GM23338 (cell line): ENCODE results near the gene KRT3. TPM values are rescaled to one million over a fixed set of nuclear protein-coding genes. Genes with fewer than 3 reads are reported as not detected.

Source experiments
- ATAC-seq: fragments of 200-7000 bp; cut with Tn5 transposase; 3 replicates; pipeline ENCODE4 v1.9.1; 2020
- DNase-seq: peaks from one replicate; pipeline ENCODE4 v3.0.0-alpha.2; 2015; ENCODE audit warnings: low spot score
- H2AFZ ChIP-seq: fragments of 200-600 bp; sonication (generic); 2 replicates; pipeline ENCODE4 v1.8.0; 2016; ENCODE audit warnings: antibody characterized with exemption, mild to moderate bottlenecking, moderate library complexity
- H3F3A ChIP-seq: fragments of 200-600 bp; sonication (generic); replicated peaks from 2 replicates; pipeline ENCODE4 v1.8.0; 2017; ENCODE audit warnings: antibody characterized with exemption, mixed run types, low read depth
- H3K27ac ChIP-seq: fragments of 200-600 bp; sonication (generic); 2 replicates; pipeline ENCODE4 v1.6.1; 2016; ENCODE audit warnings: low read depth
- H3K27me3 ChIP-seq: fragments of 200-600 bp; sonication (generic); 2 replicates; pipeline ENCODE4 v1.8.0; 2016; ENCODE audit warnings: mild to moderate bottlenecking, mixed run types, moderate library complexity; ENCODE audit not compliant: insufficient read depth
- H3K36me3 ChIP-seq: fragments of 200-600 bp; sonication (generic); 2 replicates; pipeline ENCODE4 v1.8.0; 2016; ENCODE audit warnings: mild to moderate bottlenecking; ENCODE audit not compliant: insufficient read depth
- H3K4me1 ChIP-seq: fragments of 200-600 bp; sonication (generic); 2 replicates; pipeline ENCODE4 v1.8.0; 2016; ENCODE audit warnings: mild to moderate bottlenecking, moderate library complexity; ENCODE audit not compliant: insufficient read depth
- H3K4me2 ChIP-seq: fragments of 200-600 bp; sonication (generic); 2 replicates; pipeline ENCODE4 v1.7.1; 2017; ENCODE audit warnings: mixed run types
- H3K4me3 ChIP-seq: fragments of 200-600 bp; sonication (generic); 2 replicates; pipeline ENCODE4 v1.6.1; 2016; ENCODE audit warnings: mixed run types
- H3K79me2 ChIP-seq: fragments of 200-600 bp; sonication (generic); replicated peaks from 2 replicates; pipeline ENCODE4 v1.8.0; 2017; ENCODE audit warnings: mild to moderate bottlenecking; ENCODE audit not compliant: insufficient read depth
- H3K9me2 ChIP-seq: fragments of 200-600 bp; sonication (generic); 2 replicates; pipeline ENCODE4 v1.8.0; 2017; ENCODE audit not compliant: insufficient read depth
- H4K20me1 ChIP-seq: fragments of 200-600 bp; sonication (generic); replicated peaks from 2 replicates; pipeline ENCODE4 v1.8.0; 2017; ENCODE audit warnings: mild to moderate bottlenecking; ENCODE audit not compliant: insufficient read depth
- H3K27ac Mint-ChIP-seq: 2 replicates; pipeline ENCODE4 v1.8.0; 2020; ENCODE audit warnings: inconsistent platforms, mild to moderate bottlenecking, moderate library complexity, mixed read lengths
- H3K27me3 Mint-ChIP-seq: 3 replicates; pipeline ENCODE4 v1.8.0; 2022; ENCODE audit warnings: low read depth, mild to moderate bottlenecking, moderate library complexity, mixed read lengths, inconsistent platforms; ENCODE audit not compliant: insufficient read depth, poor library complexity
- H3K36me3 Mint-ChIP-seq: 3 replicates; pipeline ENCODE4 v1.8.0; 2021; ENCODE audit warnings: low read depth, mild to moderate bottlenecking, inconsistent platforms, moderate library complexity, mixed read lengths
- H3K4me1 Mint-ChIP-seq: 3 replicates; pipeline ENCODE4 v1.8.0; 2020; ENCODE audit warnings: mild to moderate bottlenecking, inconsistent platforms, mixed read lengths
- H3K4me3 Mint-ChIP-seq: 3 replicates; pipeline ENCODE4 v1.8.0; 2021; ENCODE audit warnings: moderate library complexity, mild to moderate bottlenecking, inconsistent platforms, mixed read lengths
- H3K9me3 Mint-ChIP-seq: 3 replicates; pipeline ENCODE4 v1.8.0; 2020; ENCODE audit warnings: moderate library complexity, mild to moderate bottlenecking, inconsistent platforms, mixed read lengths
- CREB1 ChIP-seq: fragments of 250-450 bp; sonication (Bioruptor Pico); IDR thresholded peaks from 2 replicates; pipeline ENCODE4 v1.5.0; 2020; ENCODE audit warnings: low read depth, mild to moderate bottlenecking, moderate library complexity
- EZH2 ChIP-seq: fragments of 200-600 bp; sonication (generic); IDR thresholded peaks from one replicate; pipeline ENCODE4 v1.8.0; 2017; ENCODE audit warnings: antibody characterized with exemption, mild to moderate bottlenecking, low read depth; ENCODE audit not compliant: unreplicated experiment
- NANOG ChIP-seq: IDR thresholded peaks from 2 replicates; pipeline ENCODE4 v1.6.1; 2016; ENCODE audit warnings: antibody characterized with exemption, borderline replicate concordance
- POLR2AphosphoS5 ChIP-seq: IDR thresholded peaks from 2 replicates; pipeline ENCODE4 v1.6.1; 2016; ENCODE audit warnings: antibody characterized with exemption, low read depth
- STAT1 ChIP-seq: IDR thresholded peaks from one replicate; pipeline ENCODE4 v1.6.1; 2016; ENCODE audit warnings: antibody characterized with exemption; ENCODE audit not compliant: unreplicated experiment
- ZNF462 ChIP-seq: fragments of 250-450 bp; sonication (Bioruptor Pico); IDR thresholded peaks from 2 replicates; pipeline ENCODE4 v1.5.0; 2020; ENCODE audit warnings: mild to moderate bottlenecking, moderate library complexity
- polyA plus RNA-seq: library from polyadenylated mRNA; unstranded; fragments of >200 nt; fragmentation: Nextera tagmentation; extraction: Ambion mirVana; gene quantifications from 2 replicates; pipeline ENCODE4 v1.2.1, GENCODE V29; 2016
- total RNA-seq: library from RNA; depleted of rRNA; stranded (reverse); fragments of >200 nt; shearing (Covaris generic); gene quantifications from 2 replicates; pipeline ENCODE4 v1.2.3, GENCODE V29; 2014
- TF ChIP-seq, protein P1 (sequence below), 2 experiments: fragments of 200-600 bp in 1 of 2; sonication (generic) in 1 of 2; conservative IDR thresholded peaks; 2 replicates each; pipeline versions ENCODE4 v1.5.1 to v1.6.1; 2016 to 2017; ENCODE audit warnings: antibody characterized with exemption in 2 of 2, low read depth in 2 of 2, mild to moderate bottlenecking in 2 of 2, moderate library complexity in 1 of 2

KRT3 gene
- total and polyA plus RNA-seq, 2 experiments from 2014 or later = not detected

GRCh38 chr12:52798671-52799504 lies 3.0 kb upstream of the KRT3 start:
- DNase-seq (no peak), ATAC-seq (no peak)
- Histone ChIP-seq H3F3A (no peaks in the 10 kb centered on the region), H3K4me1 (peaks cover 26% of the 10 kb centered on the region), H3K79me2 (no peaks in the 10 kb centered on the region), H3K4me3 (no peak overlapping the region), H3K36me3 (no peaks in the 10 kb centered on the region), H3K4me2 (no peak overlapping the region), H3K9me2 (peaks cover 7% of the 10 kb centered on the region), H3K27ac (no peak overlapping the region), H3K27me3 (no peaks in the 10 kb centered on the region), H2AFZ (no peak overlapping the region), H4K20me1 (no peaks in the 10 kb centered on the region)
- Mint-ChIP-seq H3K27me3 (peaks cover 7% of the 10 kb centered on the region), H3K36me3 (no peaks in the 10 kb centered on the region), H3K4me1 (peaks cover 27% of the 10 kb centered on the region), H3K4me3 (no peak overlapping the region), H3K9me3 (no peaks in the 10 kb centered on the region), H3K27ac (no peak overlapping the region)
- no peak for TF ChIP-seq STAT1
- TF ChIP-seq, protein P1, sequence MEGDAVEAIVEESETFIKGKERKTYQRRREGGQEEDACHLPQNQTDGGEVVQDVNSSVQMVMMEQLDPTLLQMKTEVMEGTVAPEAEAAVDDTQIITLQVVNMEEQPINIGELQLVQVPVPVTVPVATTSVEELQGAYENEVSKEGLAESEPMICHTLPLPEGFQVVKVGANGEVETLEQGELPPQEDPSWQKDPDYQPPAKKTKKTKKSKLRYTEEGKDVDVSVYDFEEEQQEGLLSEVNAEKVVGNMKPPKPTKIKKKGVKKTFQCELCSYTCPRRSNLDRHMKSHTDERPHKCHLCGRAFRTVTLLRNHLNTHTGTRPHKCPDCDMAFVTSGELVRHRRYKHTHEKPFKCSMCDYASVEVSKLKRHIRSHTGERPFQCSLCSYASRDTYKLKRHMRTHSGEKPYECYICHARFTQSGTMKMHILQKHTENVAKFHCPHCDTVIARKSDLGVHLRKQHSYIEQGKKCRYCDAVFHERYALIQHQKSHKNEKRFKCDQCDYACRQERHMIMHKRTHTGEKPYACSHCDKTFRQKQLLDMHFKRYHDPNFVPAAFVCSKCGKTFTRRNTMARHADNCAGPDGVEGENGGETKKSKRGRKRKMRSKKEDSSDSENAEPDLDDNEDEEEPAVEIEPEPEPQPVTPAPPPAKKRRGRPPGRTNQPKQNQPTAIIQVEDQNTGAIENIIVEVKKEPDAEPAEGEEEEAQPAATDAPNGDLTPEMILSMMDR (conservative IDR thresholded peaks at IDR 0.05; ENCODE audit: low read depth in 2 of 2) = no peak
- TF ChIP-seq CREB1 (CRISPR knock-in tag) = no peak
- no peak for TF ChIP-seq ZNF462 (CRISPR knock-in tag)
- no peak for TF ChIP-seq POLR2AphosphoS5
- no peak for TF ChIP-seq NANOG
- TF ChIP-seq EZH2 = no peak
